Nephron progenitor cell (in vitro differentiated cells): Measurements from ENCODE around the gene CARD14.

Source experiments
- DNase-seq: peaks from one replicate; pipeline ENCODE4 v3.0.0; 2021
- H3K27ac Mint-ChIP-seq: 2 replicates; pipeline ENCODE4 v1.8.0; 2021; ENCODE audit warnings: mild to moderate bottlenecking, moderate library complexity, mixed read lengths
- H3K27me3 Mint-ChIP-seq: 2 replicates; pipeline ENCODE4 v1.8.0; 2021; ENCODE audit warnings: mild to moderate bottlenecking, low read depth, mixed read lengths; ENCODE audit not compliant: poor library complexity
- H3K36me3 Mint-ChIP-seq: 2 replicates; pipeline ENCODE4 v1.8.0; 2021; ENCODE audit warnings: low read depth, mixed read lengths
- H3K4me1 Mint-ChIP-seq: 2 replicates; pipeline ENCODE4 v1.8.0; 2021; ENCODE audit warnings: mixed read lengths
- H3K4me3 Mint-ChIP-seq: 2 replicates; pipeline ENCODE4 v1.8.0; 2021; ENCODE audit warnings: mild to moderate bottlenecking, moderate library complexity, mixed read lengths
- H3K9me3 Mint-ChIP-seq: 2 replicates; pipeline ENCODE4 v1.8.0; 2021; ENCODE audit warnings: mild to moderate bottlenecking, moderate library complexity, mixed read lengths
- CTCF ChIP-seq: fragments of 200-600 bp; sonication (generic); IDR thresholded peaks from 2 replicates; pipeline ENCODE4 v1.5.0; 2021; ENCODE audit warnings: antibody characterized with exemption

The CARD14 gene

DNA sequence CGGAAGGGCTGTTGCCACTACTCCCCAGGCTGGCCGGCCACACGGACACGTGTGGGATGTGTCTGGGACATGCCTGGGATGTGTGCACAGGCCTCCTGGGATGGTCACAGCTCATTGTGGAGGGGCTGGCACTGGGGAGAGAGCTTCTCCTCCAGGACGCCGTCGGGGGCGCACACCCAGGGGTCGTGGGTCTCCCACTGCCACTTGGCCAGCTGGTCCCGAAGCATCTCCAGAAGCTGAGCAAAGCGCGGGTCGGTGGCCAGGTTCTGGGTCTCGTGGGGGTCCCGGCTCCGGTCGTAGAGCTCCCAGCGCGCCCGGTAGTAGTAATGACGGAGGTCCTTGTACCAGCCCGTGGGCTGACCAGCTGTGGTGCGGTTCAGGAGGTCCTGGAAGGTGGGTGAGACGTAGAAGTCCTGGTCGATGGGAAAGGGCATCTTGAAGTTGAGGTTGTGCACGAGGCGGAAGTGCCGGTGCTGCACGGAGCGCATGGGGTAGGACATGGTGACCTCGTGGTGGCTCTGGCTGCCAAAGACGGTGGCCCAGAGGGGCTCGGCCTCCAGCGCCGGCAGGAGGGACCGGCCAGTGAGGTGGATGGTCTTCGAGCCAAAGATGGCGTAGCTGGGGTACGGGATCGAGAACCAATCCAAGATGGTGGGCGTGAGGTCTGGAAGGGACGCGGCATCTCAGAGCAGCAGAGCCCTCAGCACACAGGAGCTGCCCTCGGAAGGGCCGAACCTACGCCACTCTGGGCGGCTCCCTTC lies 40.7 kb downstream of the CARD14 start:
- no peaks in the 10 kb centered on the region for H3K9me3 Mint-ChIP-seq
- no peak overlapping the region for H3K27ac Mint-ChIP-seq
- no peaks in the 10 kb centered on the region for H3K4me1 Mint-ChIP-seq
- no peaks in the 10 kb centered on the region for H3K27me3 Mint-ChIP-seq
- no peak for DNase-seq
- TF ChIP-seq CTCF: no peak
- H3K36me3 Mint-ChIP-seq: peaks cover 19% of the 10 kb centered on the region
- no peak overlapping the region for H3K4me3 Mint-ChIP-seq

DNA sequence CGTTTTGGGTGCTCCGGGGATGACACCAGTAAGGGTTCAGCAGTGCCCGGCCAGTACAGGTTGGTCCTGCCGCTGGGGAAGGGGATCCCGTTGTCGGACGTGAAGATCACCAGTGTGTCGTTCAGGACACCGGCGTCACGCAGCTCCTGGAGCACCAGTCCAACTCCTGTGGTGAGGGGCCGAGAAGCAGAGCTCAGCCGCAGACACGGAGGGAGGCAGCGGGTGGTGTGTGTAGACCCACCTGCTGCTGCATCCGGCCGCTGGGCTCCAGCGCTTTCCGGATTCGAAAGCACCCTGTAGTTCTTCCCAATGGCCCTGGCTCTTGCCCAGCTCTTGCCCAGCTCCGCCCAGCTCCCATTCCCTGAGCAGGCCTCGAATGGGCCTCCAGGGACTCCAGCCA lies 42.3 kb downstream of the CARD14 start:
- no peak for DNase-seq
- no peaks in the 10 kb centered on the region for H3K9me3 Mint-ChIP-seq
- H3K36me3 Mint-ChIP-seq: peaks cover 26% of the 10 kb centered on the region
- H3K4me1 Mint-ChIP-seq: no peaks in the 10 kb centered on the region
- H3K4me3 Mint-ChIP-seq: no peak overlapping the region
- H3K27me3 Mint-ChIP-seq: no peaks in the 10 kb centered on the region
- no peak for TF ChIP-seq CTCF
- no peak overlapping the region for H3K27ac Mint-ChIP-seq

GRCh38 chr17:80212511-80212910 lies 42.7 kb downstream of the CARD14 start:
- no peaks in the 10 kb centered on the region for H3K27me3 Mint-ChIP-seq

GRCh38 chr17:80212962-80213642 lies 43.3 kb downstream of the CARD14 start:
- H3K27ac Mint-ChIP-seq: peak overlapping the region; percentile 54
- H3K4me3 Mint-ChIP-seq: no peak overlapping the region
- H3K4me1 Mint-ChIP-seq: no peaks in the 10 kb centered on the region
- no peaks in the 10 kb centered on the region for H3K9me3 Mint-ChIP-seq
- DNase-seq: no peak
- H3K36me3 Mint-ChIP-seq: peaks cover 21% of the 10 kb centered on the region
- TF ChIP-seq CTCF: no peak
- H3K27me3 Mint-ChIP-seq: no peaks in the 10 kb centered on the region

More at GRCh38 chr17:80212511-80212910, 42.7 kb downstream of the CARD14 start:
- DNase-seq: no peak
- Mint-ChIP-seq H3K36me3 (peaks cover 23% of the 10 kb centered on the region), H3K27ac (no peak overlapping the region), H3K4me3 (no peak overlapping the region), H3K9me3 (no peaks in the 10 kb centered on the region), H3K4me1 (no peaks in the 10 kb centered on the region)
- no peak for TF ChIP-seq CTCF

- Mint-ChIP-seq H3K4me1 (peaks cover 2% of the 10 kb centered on the region), H3K27ac (no peak overlapping the region), H3K27me3 (no peaks in the 10 kb centered on the region), H3K36me3 (peaks cover 21% of the 10 kb centered on the region), H3K9me3 (no peaks in the 10 kb centered on the region), H3K4me3 (no peak overlapping the region)
- DNase-seq: no peak
- no peak for TF ChIP-seq CTCF
These were observed 43.8 kb downstream of the CARD14 start for GRCh38 chr17:80213643-80213975.
